Measurements from ENCODE around the gene PATZ1.

DNA sequence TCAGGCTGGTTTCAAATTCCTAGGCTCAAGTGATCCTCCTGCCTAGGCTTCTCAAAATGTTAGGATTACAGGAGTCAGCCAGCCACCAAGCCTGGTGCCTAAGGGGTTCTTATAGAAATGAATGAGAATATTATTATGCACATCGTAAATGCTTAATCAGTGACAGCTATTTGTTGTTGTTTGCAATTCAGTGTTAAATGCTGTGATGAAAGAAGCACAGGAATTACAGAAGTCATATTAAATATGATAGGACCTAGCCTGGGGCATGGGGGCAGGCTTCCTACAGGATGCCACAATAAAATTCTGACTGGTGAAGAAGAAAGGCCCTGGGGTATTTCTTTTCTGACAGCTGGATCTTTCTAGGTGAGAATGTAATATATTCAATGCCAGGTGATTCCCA is 13.9 kb upstream of the PATZ1 start:
- TF ChIP-seq, protein P1, sequence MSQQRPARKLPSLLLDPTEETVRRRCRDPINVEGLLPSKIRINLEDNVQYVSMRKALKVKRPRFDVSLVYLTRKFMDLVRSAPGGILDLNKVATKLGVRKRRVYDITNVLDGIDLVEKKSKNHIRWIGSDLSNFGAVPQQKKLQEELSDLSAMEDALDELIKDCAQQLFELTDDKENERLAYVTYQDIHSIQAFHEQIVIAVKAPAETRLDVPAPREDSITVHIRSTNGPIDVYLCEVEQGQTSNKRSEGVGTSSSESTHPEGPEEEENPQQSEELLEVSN (IDR thresholded peaks at IDR 0.05; ENCODE audit: borderline replicate concordance, low read depth) = no peak
- TF ChIP-seq, protein P2, sequence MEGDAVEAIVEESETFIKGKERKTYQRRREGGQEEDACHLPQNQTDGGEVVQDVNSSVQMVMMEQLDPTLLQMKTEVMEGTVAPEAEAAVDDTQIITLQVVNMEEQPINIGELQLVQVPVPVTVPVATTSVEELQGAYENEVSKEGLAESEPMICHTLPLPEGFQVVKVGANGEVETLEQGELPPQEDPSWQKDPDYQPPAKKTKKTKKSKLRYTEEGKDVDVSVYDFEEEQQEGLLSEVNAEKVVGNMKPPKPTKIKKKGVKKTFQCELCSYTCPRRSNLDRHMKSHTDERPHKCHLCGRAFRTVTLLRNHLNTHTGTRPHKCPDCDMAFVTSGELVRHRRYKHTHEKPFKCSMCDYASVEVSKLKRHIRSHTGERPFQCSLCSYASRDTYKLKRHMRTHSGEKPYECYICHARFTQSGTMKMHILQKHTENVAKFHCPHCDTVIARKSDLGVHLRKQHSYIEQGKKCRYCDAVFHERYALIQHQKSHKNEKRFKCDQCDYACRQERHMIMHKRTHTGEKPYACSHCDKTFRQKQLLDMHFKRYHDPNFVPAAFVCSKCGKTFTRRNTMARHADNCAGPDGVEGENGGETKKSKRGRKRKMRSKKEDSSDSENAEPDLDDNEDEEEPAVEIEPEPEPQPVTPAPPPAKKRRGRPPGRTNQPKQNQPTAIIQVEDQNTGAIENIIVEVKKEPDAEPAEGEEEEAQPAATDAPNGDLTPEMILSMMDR (IDR thresholded peaks at IDR 0.05) = no peak
- TF ChIP-seq POLR2A (IDR thresholded peaks at IDR 0.05; ENCODE audit: low read length) = no peak

Measured in A549 (cell line).